HepG2 (cell line): ENCODE data around the gene RICTOR. TPM values are rescaled to one million over a fixed set of nuclear protein-coding genes. Genes with fewer than 3 reads are reported as not detected.
A peak's percentile ranks its signal among the peaks of the same experiment; 100 is the strongest.

Source experiments
- ARNT2 ChIP-seq: sonication (generic); formaldehyde crosslinking; IDR thresholded peaks from 2 replicates; pipeline ENCODE4 v1.8.0; 2022; ENCODE audit warnings: mild to moderate bottlenecking, low read depth, missing genetic modification reagents, moderate library complexity
- BRD4 ChIP-seq: sonication (generic); formaldehyde crosslinking; IDR thresholded peaks from 2 replicates; pipeline ENCODE4 v1.4.0; 2020; ENCODE audit warnings: missing genetic modification reagents
- DBP ChIP-seq: sonication (generic); formaldehyde crosslinking; IDR thresholded peaks from 2 replicates; pipeline ENCODE4 v1.4.0; 2020; ENCODE audit warnings: missing genetic modification reagents; ENCODE audit errors: not compliant biosample characterization
- FOXJ3 ChIP-seq: sonication (generic); formaldehyde crosslinking; IDR thresholded peaks from 2 replicates; pipeline ENCODE4 v1.4.0; 2020; ENCODE audit warnings: missing genetic modification reagents, mild to moderate bottlenecking, borderline replicate concordance
- ISL2 ChIP-seq: sonication (generic); formaldehyde crosslinking; IDR thresholded peaks from 2 replicates; pipeline ENCODE4 v1.5.0; 2020; ENCODE audit warnings: missing genetic modification reagents
- ISX ChIP-seq: sonication (generic); formaldehyde crosslinking; conservative IDR thresholded peaks from 2 replicates; pipeline ENCODE4 v1.5.0; 2020; ENCODE audit warnings: missing genetic modification reagents
- KIAA2018 ChIP-seq: sonication (generic); formaldehyde crosslinking; IDR thresholded peaks from 2 replicates; pipeline ENCODE4 v1.5.0; 2020; ENCODE audit warnings: mild to moderate bottlenecking, missing genetic modification reagents, borderline replicate concordance
- KMT2A ChIP-seq: sonication (generic); formaldehyde crosslinking; IDR thresholded peaks from 2 replicates; pipeline ENCODE4 v1.4.0; 2020; ENCODE audit warnings: missing genetic modification reagents
- MYNN ChIP-seq: sonication (generic); formaldehyde crosslinking; IDR thresholded peaks from 2 replicates; pipeline ENCODE4 v1.4.0; 2020; ENCODE audit warnings: mild to moderate bottlenecking, low read depth, missing genetic modification reagents
- NBN ChIP-seq: fragments of 450-650 bp; conservative IDR thresholded peaks from 2 replicates; pipeline ENCODE4 v1.6.1; 2017
- POLR2A ChIP-seq, 2 experiments: IDR thresholded peaks; 2 replicates each; pipeline ENCODE4 v1.6.1; 2011; ENCODE audit warnings: low read depth in 2 of 2, low read length in 2 of 2, mild to moderate bottlenecking in 1 of 2, moderate library complexity in 1 of 2; ENCODE audit not compliant: insufficient read depth in 1 of 2
- RFX5 ChIP-seq: IDR thresholded peaks from 2 replicates; pipeline ENCODE4 v1.6.1; 2011; ENCODE audit warnings: low read depth, low read length, improper control_type of control experiment
- TFAP4 ChIP-seq: sonication (generic); IDR thresholded peaks from 2 replicates; pipeline ENCODE4 v1.6.1; 2016; ENCODE audit warnings: low read depth, borderline replicate concordance
- YEATS2 ChIP-seq: sonication (generic); formaldehyde crosslinking; IDR thresholded peaks from 2 replicates; pipeline ENCODE4 v1.4.0; 2020; ENCODE audit warnings: missing genetic modification reagents, borderline replicate concordance
- ZFP1 ChIP-seq: IDR thresholded peaks from 2 replicates; pipeline ENCODE4 v1.6.1; 2016
- ZMAT5 ChIP-seq: sonication (generic); formaldehyde crosslinking; IDR thresholded peaks from 2 replicates; pipeline ENCODE4 v1.5.0; 2020; ENCODE audit warnings: mild to moderate bottlenecking, low read depth, missing genetic modification reagents, borderline replicate concordance
- ZNF264 ChIP-seq: sonication (generic); formaldehyde crosslinking; IDR thresholded peaks from 2 replicates; pipeline ENCODE4 v1.4.0; 2020; ENCODE audit warnings: missing genetic modification reagents
- ZNF616 ChIP-seq: sonication (generic); formaldehyde crosslinking; IDR thresholded peaks from 2 replicates; pipeline ENCODE4 v1.5.0; 2020; ENCODE audit warnings: low read depth, mild to moderate bottlenecking, missing genetic modification reagents
- ZNF660 ChIP-seq: sonication (generic); formaldehyde crosslinking; IDR thresholded peaks from 2 replicates; pipeline ENCODE4 v1.5.1; 2020; ENCODE audit warnings: mild to moderate bottlenecking, low read depth, missing genetic modification reagents, borderline replicate concordance
- ZNF891 ChIP-seq: sonication (generic); formaldehyde crosslinking; IDR thresholded peaks from 2 replicates; pipeline ENCODE4 v1.5.0; 2020; ENCODE audit warnings: mild to moderate bottlenecking, missing genetic modification reagents
- polyA plus RNA-seq, 8 experiments: library from polyadenylated mRNA; depleted of rRNA in 3 of 8; stranded (reverse) in 7 of 8; unstranded in 1 of 8; fragments of >200 nt; fragmentation: Illumina TruSeq in 4 of 8; extraction: Trizol in 4 of 8; gene quantifications; 2 replicates each; pipeline versions ENCODE4 v1.2.1 to v1.2.3, GENCODE V29; 2011 to 2016; ENCODE audit warnings: low read depth in 4 of 8, missing spikeins in 1 of 8, mixed read lengths in 1 of 8; ENCODE audit not compliant: insufficient read depth in 1 of 8
- total RNA-seq, 5 experiments: library from RNA; depleted of rRNA; stranded (reverse); fragments of >200 nt; fragmentation: Illumina TruSeq; extraction: Trizol; gene quantifications; 2 replicates each; pipeline ENCODE4 v1.2.3, GENCODE V29; 2016; ENCODE audit warnings: low read depth in 1 of 5

RICTOR gene
- total and polyA plus RNA-seq, 2 of the 13 experiments (the other 11 are each of a cell fraction or from before 2014, with no cell fraction given) = 10.7 to 15.4 TPM

GRCh38 chr5:39074017-39074814 is at the start of gene RICTOR (continued):
- peak; percentile 61; the same call in 1 of the 2 replicates for TF ChIP-seq BRD4 (CRISPR knock-in tag)
- TF ChIP-seq YEATS2 (CRISPR knock-in tag) = peak; percentile 56; the same call in 1 of the 2 replicates
- TF ChIP-seq ZFP1 (CRISPR knock-in tag) = no peak
- no peak; the same call in 1 of the 2 replicates for TF ChIP-seq ISX (CRISPR knock-in tag)
- TF ChIP-seq ZNF264 (CRISPR knock-in tag) = no peak
- TF ChIP-seq KIAA2018 (CRISPR knock-in tag) = no peak
- 0 out of 2 replicates have a peak, but pooled peaks have one; percentile 63 for TF ChIP-seq ARNT2 (CRISPR knock-in tag)
- TF ChIP-seq ISL2 (CRISPR knock-in tag) = 0 out of 2 replicates have a peak, but pooled peaks have one; percentile 35
- peak; percentile 88; the same call in 1 of the 2 replicates for TF ChIP-seq KMT2A (CRISPR knock-in tag)
- 0 out of 2 replicates have a peak, but pooled peaks have one; percentile 12 for TF ChIP-seq FOXJ3
- no peak; the same call in 1 of the 2 replicates for TF ChIP-seq ZNF616 (CRISPR knock-in tag)
- TF ChIP-seq ZNF660 (CRISPR knock-in tag) = no peak
- no peak for TF ChIP-seq NBN
- TF ChIP-seq RFX5 = no peak
- TF ChIP-seq DBP = no peak
- TF ChIP-seq ZNF891 (CRISPR knock-in tag) = peak; percentile 47; the same call in 1 of the 2 replicates
- TF ChIP-seq ZMAT5 (CRISPR knock-in tag) = no peak
- TF ChIP-seq POLR2A (IDR thresholded peaks at IDR 0.05; ENCODE audit: insufficient read depth in 1 of 2, low read depth in 2 of 2, low read length in 2 of 2) = peak; percentile 58 to 84
- 0 out of 2 replicates have a peak, but pooled peaks have one; percentile 6 for TF ChIP-seq TFAP4
- no peak for TF ChIP-seq MYNN
